ENCODE results near the gene AUTS2. TPM values are rescaled to one million over a fixed set of nuclear protein-coding genes. Genes with fewer than 3 reads are reported as not detected.
A peak's percentile ranks its signal among the peaks of the same experiment; 100 is the strongest.

AUTS2 gene
- total and polyA plus RNA-seq, 2 donors: 13.4 to 87.7 TPM

DNA sequence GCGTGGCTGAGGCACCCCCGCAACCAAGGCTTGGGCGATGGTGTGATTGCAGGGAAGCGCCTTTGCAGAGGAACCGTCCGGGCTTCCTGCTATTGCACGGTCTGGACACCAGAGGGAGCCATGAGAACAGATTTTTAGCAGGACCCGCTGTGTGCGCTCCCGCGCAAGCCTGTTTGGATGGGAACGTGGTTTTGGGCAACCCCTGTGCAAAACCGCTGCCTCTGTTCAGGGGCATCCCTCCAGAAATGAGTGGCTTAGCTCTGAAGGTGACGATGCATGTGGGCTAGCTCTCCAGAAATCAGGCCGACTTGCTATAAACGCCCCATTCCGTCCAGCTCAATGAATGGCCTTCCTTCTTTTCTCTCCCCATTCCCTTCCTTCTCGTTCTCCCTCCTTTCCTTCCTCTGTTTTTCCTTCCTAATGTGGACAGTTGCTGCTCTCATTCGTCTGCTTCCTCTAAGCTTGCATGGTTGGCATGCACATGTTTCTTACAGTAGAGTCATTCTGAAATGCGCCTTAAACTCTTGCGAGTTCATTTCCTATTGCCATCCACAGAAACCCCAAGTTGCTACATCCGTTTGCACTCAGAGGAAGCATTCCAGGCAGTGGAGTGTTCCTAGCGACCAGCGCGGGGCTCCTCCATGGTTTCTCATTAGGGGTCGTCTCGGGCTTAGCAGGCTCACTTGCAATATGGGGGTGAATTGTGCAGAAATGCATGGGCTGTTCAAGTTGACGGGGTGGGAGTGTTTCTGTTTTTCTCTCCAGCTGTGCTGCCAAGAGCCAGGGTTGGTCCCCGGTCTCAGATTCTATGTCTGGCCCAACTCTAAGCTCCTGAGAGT lies 1231.2 kb downstream of the AUTS2 start:
- H3K4me1 ChIP-seq (ENCODE audit: insufficient read depth): no peaks in the 10 kb centered on the region
- no peak overlapping the region for H3K4me3 ChIP-seq (ENCODE audit: low read depth, low read length)
- H3K36me3 ChIP-seq (ENCODE audit: insufficient read depth): no peaks in the 10 kb centered on the region
- WGBS: 5% methylated on average over 29 of the region's 29 CpGs
- no peak overlapping the region for H3K27ac ChIP-seq (ENCODE audit: low read depth)
- DNase-seq (ENCODE audit: extremely low spot score): peak; percentile 28

DNA sequence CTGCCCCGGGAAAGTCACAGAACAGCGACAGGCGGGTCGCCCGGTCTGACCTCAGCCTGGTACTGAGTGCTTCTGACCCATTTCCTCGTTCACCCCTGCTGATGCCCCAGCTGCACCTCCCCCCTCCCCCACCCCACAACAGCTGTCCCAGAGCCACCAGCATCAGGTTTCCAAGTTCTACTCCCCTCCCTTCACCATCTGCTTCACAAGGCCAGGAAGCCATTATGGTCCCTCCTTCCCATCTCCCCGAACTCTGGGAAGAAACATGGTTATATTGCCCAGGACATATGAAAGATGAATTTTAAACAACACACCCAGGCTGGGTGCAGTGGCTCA lies 1231.8 kb downstream of the AUTS2 start:
- DNase-seq (ENCODE audit: extremely low spot score): no peak
- H3K36me3 ChIP-seq (ENCODE audit: insufficient read depth): no peaks in the 10 kb centered on the region
- 46% methylated on average over 7 of the region's 7 CpGs for WGBS
- no peak overlapping the region for H3K27ac ChIP-seq (ENCODE audit: low read depth)
- no peak overlapping the region for H3K4me3 ChIP-seq (ENCODE audit: low read depth, low read length)
- H3K4me1 ChIP-seq (ENCODE audit: insufficient read depth): no peaks in the 10 kb centered on the region

GRCh38 chr7:70830426-70830825 lies 1232.2 kb downstream of the AUTS2 start:
- H3K36me3 ChIP-seq (ENCODE audit: insufficient read depth): no peaks in the 10 kb centered on the region
- WGBS: 91% methylated on average over 7 of the region's 7 CpGs
- DNase-seq (ENCODE audit: extremely low spot score): no peak
- no peak overlapping the region for H3K4me3 ChIP-seq (ENCODE audit: low read depth, low read length)
- no peak overlapping the region for H3K27ac ChIP-seq (ENCODE audit: low read depth)
- no peaks in the 10 kb centered on the region for H3K4me1 ChIP-seq (ENCODE audit: insufficient read depth)

GRCh38 chr7:70833726-70834125 lies 1235.5 kb downstream of the AUTS2 start:
- H3K4me1 ChIP-seq (ENCODE audit: insufficient read depth): no peaks in the 10 kb centered on the region
- H3K36me3 ChIP-seq (ENCODE audit: insufficient read depth): no peaks in the 10 kb centered on the region
- WGBS: 55% methylated on average over 1 of the region's 1 CpG
- H3K4me3 ChIP-seq (ENCODE audit: low read depth, low read length): no peak overlapping the region
- DNase-seq (ENCODE audit: extremely low spot score): no peak
- no peak overlapping the region for H3K27ac ChIP-seq (ENCODE audit: low read depth)

DNA sequence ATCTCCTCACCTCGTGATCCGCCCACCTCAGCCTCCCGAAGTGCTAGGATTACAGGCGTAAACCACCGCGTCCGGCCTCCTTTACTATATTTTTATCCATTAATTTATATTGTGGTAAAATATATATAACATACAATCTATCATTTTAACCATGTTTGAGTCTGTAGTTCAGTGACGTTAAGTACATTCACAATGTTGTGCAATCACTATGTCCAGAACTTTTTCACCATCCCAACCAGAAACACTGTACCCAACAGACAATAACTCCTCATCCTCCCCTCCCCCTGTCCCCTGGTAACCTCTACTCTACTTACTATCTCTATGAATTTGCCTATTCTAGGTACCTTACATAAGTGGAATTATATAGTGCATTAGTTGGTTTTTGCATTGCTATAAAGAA lies 1236.1 kb downstream of the AUTS2 start:
- Histone ChIP-seq H3K4me3 (ENCODE audit: low read depth, low read length) (no peak overlapping the region), H3K27ac (ENCODE audit: low read depth) (no peak overlapping the region), H3K4me1 (ENCODE audit: insufficient read depth) (no peaks in the 10 kb centered on the region), H3K36me3 (ENCODE audit: insufficient read depth) (no peaks in the 10 kb centered on the region)
- DNase-seq (ENCODE audit: extremely low spot score): no peak
- WGBS: 96% methylated on average over 8 of the region's 8 CpGs

GRCh38 chr7:70835658-70836057 lies 1237.4 kb downstream of the AUTS2 start:
- WGBS: 95% methylated on average over 2 of the region's 2 CpGs
- no peaks in the 10 kb centered on the region for H3K36me3 ChIP-seq (ENCODE audit: insufficient read depth)
- DNase-seq (ENCODE audit: extremely low spot score): no peak
- no peaks in the 10 kb centered on the region for H3K4me1 ChIP-seq (ENCODE audit: insufficient read depth)
- no peak overlapping the region for H3K4me3 ChIP-seq (ENCODE audit: low read depth, low read length)
- no peak overlapping the region for H3K27ac ChIP-seq (ENCODE audit: low read depth)

- H3K27ac ChIP-seq (ENCODE audit: low read depth): no peak overlapping the region
Measured at GRCh38 chr7:70836279-70836678, 1238.0 kb downstream of the AUTS2 start.

DNA sequence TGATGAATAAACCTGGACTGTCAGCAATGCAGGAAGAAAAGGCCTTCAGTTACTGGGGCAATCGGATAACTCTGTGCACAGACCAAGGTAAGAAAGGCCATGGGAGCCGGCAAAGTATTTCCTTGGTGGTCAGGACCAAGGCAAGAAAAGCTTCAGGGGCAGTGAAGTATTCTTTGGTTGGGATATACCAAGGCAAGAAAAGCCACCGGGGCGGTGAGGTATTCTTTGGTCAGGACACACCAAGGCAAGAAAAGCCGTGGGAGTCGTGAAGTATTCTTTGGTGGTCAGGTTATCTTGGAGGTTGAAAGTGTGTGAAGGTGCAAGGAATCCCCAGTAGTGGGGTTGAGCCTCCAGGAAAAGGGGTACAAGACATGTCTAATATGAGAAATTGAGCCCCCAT lies 1238.7 kb downstream of the AUTS2 start:
- Histone ChIP-seq H3K4me1 (ENCODE audit: insufficient read depth) (no peaks in the 10 kb centered on the region), H3K36me3 (ENCODE audit: insufficient read depth) (no peaks in the 10 kb centered on the region), H3K4me3 (ENCODE audit: low read depth, low read length) (no peak overlapping the region), H3K27ac (ENCODE audit: low read depth) (no peak overlapping the region)
- no peak for DNase-seq (ENCODE audit: extremely low spot score)
- WGBS: 93% methylated on average over 6 of the region's 6 CpGs

More at GRCh38 chr7:70836279-70836678, 1238.0 kb downstream of the AUTS2 start:
- no peaks in the 10 kb centered on the region for H3K36me3 ChIP-seq (ENCODE audit: insufficient read depth)
- H3K4me1 ChIP-seq (ENCODE audit: insufficient read depth): no peaks in the 10 kb centered on the region
- no peak for DNase-seq (ENCODE audit: extremely low spot score)
- WGBS: 50% methylated on average over 1 of the region's 1 CpG
- H3K4me3 ChIP-seq (ENCODE audit: low read depth, low read length): no peak overlapping the region

GRCh38 chr7:70837589-70837988 lies 1239.3 kb downstream of the AUTS2 start:
- no peak overlapping the region for H3K4me3 ChIP-seq (ENCODE audit: low read depth, low read length)
- H3K4me1 ChIP-seq (ENCODE audit: insufficient read depth): no peaks in the 10 kb centered on the region
- H3K27ac ChIP-seq (ENCODE audit: low read depth): no peak overlapping the region
- WGBS: 76% methylated on average over 4 of the region's 4 CpGs
- DNase-seq (ENCODE audit: extremely low spot score): no peak
- no peaks in the 10 kb centered on the region for H3K36me3 ChIP-seq (ENCODE audit: insufficient read depth)

DNA sequence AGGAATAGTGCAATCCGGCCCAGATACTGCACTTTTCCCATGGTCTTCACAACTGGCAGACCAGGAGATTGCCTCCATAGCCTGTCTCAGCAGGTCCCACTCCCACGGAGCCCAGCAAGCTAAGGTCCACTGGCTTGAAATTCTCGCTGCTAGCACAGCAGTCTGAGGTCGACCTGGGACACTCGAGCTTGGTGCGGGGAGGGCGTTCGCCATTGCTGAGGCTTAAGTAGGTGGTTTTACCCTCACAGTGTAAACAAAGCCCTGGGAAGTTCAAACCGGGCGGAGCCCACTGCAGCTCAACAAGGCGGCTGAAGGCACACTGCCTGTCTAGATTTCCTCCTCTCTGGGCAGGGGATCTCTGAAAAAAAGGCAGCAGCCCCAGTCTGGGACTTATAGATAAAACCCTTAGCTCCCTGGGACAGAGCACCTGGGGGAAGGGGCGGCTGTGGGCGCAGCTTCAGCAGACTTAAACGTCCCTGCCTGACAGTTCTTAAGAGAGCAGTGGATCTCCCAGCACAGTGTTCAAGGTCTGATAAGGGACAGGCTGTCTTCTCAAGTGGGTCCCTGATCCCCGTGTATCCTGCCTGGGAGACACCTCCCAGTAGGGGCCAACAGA lies 1240.1 kb downstream of the AUTS2 start:
- Histone ChIP-seq H3K4me3 (ENCODE audit: low read depth, low read length) (no peak overlapping the region), H3K27ac (ENCODE audit: low read depth) (no peak overlapping the region), H3K36me3 (ENCODE audit: insufficient read depth) (no peaks in the 10 kb centered on the region), H3K4me1 (ENCODE audit: insufficient read depth) (no peaks in the 10 kb centered on the region)
- 71% methylated on average over 15 of the region's 15 CpGs for WGBS
- DNase-seq (ENCODE audit: extremely low spot score): no peak

Small RNAs within 50 kb of the gene (small RNA-seq; reads per million reads assigned to genes)
- gene AC073873.1: not detected
